MM.1S (cell line): ENCODE results near the gene ZFYVE21.

ENCODE experiments used
- EZH2 ChIP-seq: fragments of 300-600 bp; sonication (generic); optimal IDR thresholded peaks from 2 replicates; pipeline ENCODE3; 2017; ENCODE audit warnings: low read depth, mild to moderate bottlenecking, antibody characterized with exemption, low read length, mixed read lengths
- EZH2phosphoT487 ChIP-seq: fragments of 300-600 bp; sonication (generic); IDR thresholded peaks from 2 replicates; pipeline ENCODE4 v1.6.1; 2018; ENCODE audit warnings: antibody characterized with exemption, low read length
- TF ChIP-seq, protein P1 (sequence below): fragments of 300-600 bp; sonication (generic); IDR thresholded peaks from 2 replicates; pipeline ENCODE4 v1.5.1; 2016; ENCODE audit warnings: antibody characterized with exemption, low read length, mixed read lengths

DNA sequence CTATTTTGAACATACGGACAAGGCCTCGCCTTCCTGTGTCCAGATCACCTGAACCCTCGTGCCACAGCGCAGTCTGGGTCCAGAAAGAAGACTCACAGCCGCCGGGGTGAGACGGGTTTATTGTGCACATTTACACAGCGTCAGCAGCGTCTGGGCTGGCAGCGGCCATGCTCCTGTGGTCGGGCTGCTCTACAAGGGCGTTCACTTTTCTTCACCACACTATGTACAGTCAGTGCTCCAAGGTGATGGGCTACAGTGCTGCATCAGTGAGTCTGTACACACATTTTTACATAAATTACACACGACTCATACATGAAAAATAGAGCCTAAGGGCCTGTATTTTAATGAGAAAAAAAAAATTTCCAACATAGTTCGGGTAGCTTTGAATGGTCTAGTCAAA, 18.0 kb downstream of the ZFYVE21 start:
- TF ChIP-seq, protein P1, sequence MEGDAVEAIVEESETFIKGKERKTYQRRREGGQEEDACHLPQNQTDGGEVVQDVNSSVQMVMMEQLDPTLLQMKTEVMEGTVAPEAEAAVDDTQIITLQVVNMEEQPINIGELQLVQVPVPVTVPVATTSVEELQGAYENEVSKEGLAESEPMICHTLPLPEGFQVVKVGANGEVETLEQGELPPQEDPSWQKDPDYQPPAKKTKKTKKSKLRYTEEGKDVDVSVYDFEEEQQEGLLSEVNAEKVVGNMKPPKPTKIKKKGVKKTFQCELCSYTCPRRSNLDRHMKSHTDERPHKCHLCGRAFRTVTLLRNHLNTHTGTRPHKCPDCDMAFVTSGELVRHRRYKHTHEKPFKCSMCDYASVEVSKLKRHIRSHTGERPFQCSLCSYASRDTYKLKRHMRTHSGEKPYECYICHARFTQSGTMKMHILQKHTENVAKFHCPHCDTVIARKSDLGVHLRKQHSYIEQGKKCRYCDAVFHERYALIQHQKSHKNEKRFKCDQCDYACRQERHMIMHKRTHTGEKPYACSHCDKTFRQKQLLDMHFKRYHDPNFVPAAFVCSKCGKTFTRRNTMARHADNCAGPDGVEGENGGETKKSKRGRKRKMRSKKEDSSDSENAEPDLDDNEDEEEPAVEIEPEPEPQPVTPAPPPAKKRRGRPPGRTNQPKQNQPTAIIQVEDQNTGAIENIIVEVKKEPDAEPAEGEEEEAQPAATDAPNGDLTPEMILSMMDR: no peak
- TF ChIP-seq EZH2 (no peak), EZH2phosphoT487 (no peak)
